GM19463 (cell line): Measurements from ENCODE around the gene TMEM214.

Source experiments
- ATAC-seq: cut with Tn5 transposase; IDR thresholded peaks from one replicate; pipeline ENCODE4 v1.9.1; 2021; ENCODE audit warnings: mild to moderate bottlenecking, moderate library complexity; ENCODE audit not compliant: unreplicated experiment

The TMEM214 gene

GRCh38 chr2:27082773-27083409 lies 50.1 kb downstream of the TMEM214 start:
- ATAC-seq, result no peak

GRCh38 chr2:27083410-27084296 lies 50.9 kb downstream of the TMEM214 start:
- ATAC-seq, result no peak

- no peak for ATAC-seq
These were observed 51.7 kb downstream of the TMEM214 start for GRCh38 chr2:27084297-27085061.

- ATAC-seq, result no peak
These were observed 52.4 kb downstream of the TMEM214 start for GRCh38 chr2:27085062-27085672.

- peak; percentile 1 for ATAC-seq
These were observed 52.9 kb downstream of the TMEM214 start for GRCh38 chr2:27085673-27086089.

GRCh38 chr2:27086090-27086723 lies 53.4 kb downstream of the TMEM214 start:
- ATAC-seq, result peak; percentile 87

- ATAC-seq, result peak; percentile 5
These were observed 54.2 kb downstream of the TMEM214 start, which contains the start of gene KHK for GRCh38 chr2:27086724-27087593. KHK (plus strand) TSS chr2:27086772; CDS start chr2:27087260, 488 bp downstream.

GRCh38 chr2:27087823-27088410 lies 55.2 kb downstream of the TMEM214 start:
- ATAC-seq, result no peak

GRCh38 chr2:27088634-27089033 lies 55.9 kb downstream of the TMEM214 start:
- ATAC-seq, result no peak

GRCh38 chr2:27089111-27089954 lies 56.6 kb downstream of the TMEM214 start:
- no peak for ATAC-seq
